Measurements from ENCODE around the gene OOSP2.

DNA sequence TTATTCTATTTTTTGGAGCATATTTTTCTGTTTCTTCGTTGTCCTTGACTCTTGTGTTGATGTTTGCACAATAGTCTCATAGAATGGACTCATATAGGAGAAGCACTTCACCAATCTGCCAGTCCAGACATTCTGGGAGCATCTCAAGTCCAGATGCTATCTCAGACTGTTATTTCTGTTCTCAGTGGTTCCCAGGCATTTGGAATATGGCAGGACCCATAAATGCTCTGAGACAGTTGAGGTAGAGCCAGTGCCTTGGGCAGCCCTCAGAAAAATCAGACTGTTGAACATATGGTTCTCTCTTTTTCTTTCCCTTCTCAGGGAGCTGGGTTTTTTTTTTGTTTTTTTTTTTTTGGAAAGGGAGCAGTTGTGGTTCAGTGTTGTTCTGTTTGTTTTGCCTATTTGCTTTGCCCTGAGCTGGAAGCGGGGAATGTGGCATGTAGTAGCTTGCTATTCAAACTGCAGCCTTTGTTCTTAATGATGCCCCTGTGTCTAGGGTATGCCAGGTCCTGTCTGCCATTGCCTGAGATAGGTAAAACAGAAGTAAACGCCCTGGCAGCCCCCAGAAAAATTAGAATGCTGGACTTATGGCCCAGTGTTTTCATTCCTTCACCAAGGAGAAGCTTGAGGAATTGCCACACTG, 44.5 kb downstream of the OOSP2 start:
- TF ChIP-seq FOXK1 (CRISPR knock-in tag; IDR thresholded peaks at IDR 0.05; ENCODE audit: borderline replicate concordance, low read depth) (no peak), POLR2A (IDR thresholded peaks at IDR 0.05; ENCODE audit: insufficient read depth in 1 of 2, low read depth in 2 of 2, low read length in 2 of 2) (no peak), ELF4 (CRISPR knock-in tag; IDR thresholded peaks at IDR 0.05; ENCODE audit: borderline replicate concordance) (no peak), ZBTB7A (CRISPR knock-in tag; IDR thresholded peaks at IDR 0.05) (no peak), POLR2AphosphoS5 (IDR thresholded peaks at IDR 0.05; ENCODE audit: low read depth, low read length) (no peak), MAFK (conservative IDR thresholded peaks at IDR 0.05 in 1 of 2, IDR thresholded peaks at IDR 0.05 in 1 of 2; ENCODE audit: low read length in 2 of 2) (no peak), SIX4 (CRISPR knock-in tag; IDR thresholded peaks at IDR 0.05) (no peak), ZNF367 (CRISPR knock-in tag; IDR thresholded peaks at IDR 0.05; ENCODE audit: borderline replicate concordance) (no peak)
- TF ChIP-seq, protein P1, sequence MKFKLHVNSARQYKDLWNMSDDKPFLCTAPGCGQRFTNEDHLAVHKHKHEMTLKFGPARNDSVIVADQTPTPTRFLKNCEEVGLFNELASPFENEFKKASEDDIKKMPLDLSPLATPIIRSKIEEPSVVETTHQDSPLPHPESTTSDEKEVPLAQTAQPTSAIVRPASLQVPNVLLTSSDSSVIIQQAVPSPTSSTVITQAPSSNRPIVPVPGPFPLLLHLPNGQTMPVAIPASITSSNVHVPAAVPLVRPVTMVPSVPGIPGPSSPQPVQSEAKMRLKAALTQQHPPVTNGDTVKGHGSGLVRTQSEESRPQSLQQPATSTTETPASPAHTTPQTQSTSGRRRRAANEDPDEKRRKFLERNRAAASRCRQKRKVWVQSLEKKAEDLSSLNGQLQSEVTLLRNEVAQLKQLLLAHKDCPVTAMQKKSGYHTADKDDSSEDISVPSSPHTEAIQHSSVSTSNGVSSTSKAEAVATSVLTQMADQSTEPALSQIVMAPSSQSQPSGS (CRISPR knock-in tag; IDR thresholded peaks at IDR 0.05), result no peak
- TF ChIP-seq, protein P2, sequence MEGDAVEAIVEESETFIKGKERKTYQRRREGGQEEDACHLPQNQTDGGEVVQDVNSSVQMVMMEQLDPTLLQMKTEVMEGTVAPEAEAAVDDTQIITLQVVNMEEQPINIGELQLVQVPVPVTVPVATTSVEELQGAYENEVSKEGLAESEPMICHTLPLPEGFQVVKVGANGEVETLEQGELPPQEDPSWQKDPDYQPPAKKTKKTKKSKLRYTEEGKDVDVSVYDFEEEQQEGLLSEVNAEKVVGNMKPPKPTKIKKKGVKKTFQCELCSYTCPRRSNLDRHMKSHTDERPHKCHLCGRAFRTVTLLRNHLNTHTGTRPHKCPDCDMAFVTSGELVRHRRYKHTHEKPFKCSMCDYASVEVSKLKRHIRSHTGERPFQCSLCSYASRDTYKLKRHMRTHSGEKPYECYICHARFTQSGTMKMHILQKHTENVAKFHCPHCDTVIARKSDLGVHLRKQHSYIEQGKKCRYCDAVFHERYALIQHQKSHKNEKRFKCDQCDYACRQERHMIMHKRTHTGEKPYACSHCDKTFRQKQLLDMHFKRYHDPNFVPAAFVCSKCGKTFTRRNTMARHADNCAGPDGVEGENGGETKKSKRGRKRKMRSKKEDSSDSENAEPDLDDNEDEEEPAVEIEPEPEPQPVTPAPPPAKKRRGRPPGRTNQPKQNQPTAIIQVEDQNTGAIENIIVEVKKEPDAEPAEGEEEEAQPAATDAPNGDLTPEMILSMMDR (CRISPR knock-in tag; IDR thresholded peaks at IDR 0.05), result no peak
- TF ChIP-seq, protein P3, sequence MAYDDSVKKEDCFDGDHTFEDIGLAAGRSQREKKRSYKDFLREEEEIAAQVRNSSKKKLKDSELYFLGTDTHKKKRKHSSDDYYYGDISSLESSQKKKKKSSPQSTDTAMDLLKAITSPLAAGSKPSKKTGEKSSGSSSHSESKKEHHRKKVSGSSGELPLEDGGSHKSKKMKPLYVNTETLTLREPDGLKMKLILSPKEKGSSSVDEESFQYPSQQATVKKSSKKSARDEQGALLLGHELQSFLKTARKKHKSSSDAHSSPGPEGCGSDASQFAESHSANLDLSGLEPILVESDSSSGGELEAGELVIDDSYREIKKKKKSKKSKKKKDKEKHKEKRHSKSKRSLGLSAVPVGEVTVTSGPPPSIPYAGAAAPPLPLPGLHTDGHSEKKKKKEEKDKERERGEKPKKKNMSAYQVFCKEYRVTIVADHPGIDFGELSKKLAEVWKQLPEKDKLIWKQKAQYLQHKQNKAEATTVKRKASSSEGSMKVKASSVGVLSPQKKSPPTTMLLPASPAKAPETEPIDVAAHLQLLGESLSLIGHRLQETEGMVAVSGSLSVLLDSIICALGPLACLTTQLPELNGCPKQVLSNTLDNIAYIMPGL (CRISPR knock-in tag; IDR thresholded peaks at IDR 0.05; ENCODE audit: borderline replicate concordance in 1 of 2, low read depth in 1 of 2), result no peak

Data from HepG2 (cell line).